Keratinocyte (primary cell): ENCODE measurements around the gene SYNDIG1. TPM values are rescaled to one million over a fixed set of nuclear protein-coding genes. Genes with fewer than 3 reads are reported as not detected.

ENCODE experiments used
- DNase-seq: peaks from one replicate; pipeline ENCODE4 v3.0.0-alpha.2; 2011; ENCODE audit warnings: low read depth, missing footprints, low spot score
- FAIRE-seq: peaks from 2 replicates; lab custom pipeline; 2011; peaks lifted over from hg19 to GRCh38; lab: Jason Lieb, UNC
- H2AFZ ChIP-seq: 2 replicates; pipeline ENCODE4 v1.6.0; 2012; ENCODE audit warnings: low read length, control low read depth, inconsistent platforms; ENCODE audit not compliant: control insufficient read depth
- H3K27ac ChIP-seq: 2 replicates; pipeline ENCODE4 v1.5.1; 2011; ENCODE audit warnings: low read length; ENCODE audit not compliant: control insufficient read depth, insufficient read depth
- H3K27me3 ChIP-seq: 3 replicates; pipeline ENCODE4 v1.6.0; 2011; ENCODE audit warnings: low read length; ENCODE audit not compliant: control insufficient read depth, insufficient read depth; ENCODE audit errors: extremely low read depth
- H3K36me3 ChIP-seq, 2 experiments: 2 replicates in 1 of 2; 3 replicates in 1 of 2; pipeline ENCODE4 v1.5.1; 2011; ENCODE audit warnings: low read length in 2 of 2, mild to moderate bottlenecking in 1 of 2; ENCODE audit not compliant: control insufficient read depth in 2 of 2, insufficient read depth in 2 of 2; ENCODE audit errors: extremely low read depth in 1 of 2
- H3K4me1 ChIP-seq: 3 replicates; pipeline ENCODE4 v1.5.1; 2011; ENCODE audit warnings: low read length; ENCODE audit not compliant: control insufficient read depth, insufficient read depth; ENCODE audit errors: extremely low read depth
- H3K4me2 ChIP-seq: 3 replicates; pipeline ENCODE4 v1.6.0; 2011; ENCODE audit warnings: low read depth, low read length; ENCODE audit not compliant: control insufficient read depth, insufficient read depth; ENCODE audit errors: extremely low read depth
- H3K4me3 ChIP-seq, 3 experiments: fragments of 200-600 bp in 1 of 3; sonication (generic) in 1 of 3; 2 replicates in 2 of 3; 3 replicates in 1 of 3; pipeline ENCODE4 v1.5.1; 2011 to 2016; ENCODE audit warnings: low read length in 3 of 3, mild to moderate bottlenecking in 3 of 3, control low read depth in 2 of 3, inconsistent platforms in 1 of 3, low read depth in 1 of 3, mixed read lengths in 1 of 3, mixed run types in 1 of 3, moderate library complexity in 1 of 3; ENCODE audit not compliant: control insufficient read depth in 2 of 3, insufficient read depth in 2 of 3; ENCODE audit errors: extremely low read depth in 1 of 3
- H3K79me2 ChIP-seq: 2 replicates; pipeline ENCODE4 v1.6.0; 2012; ENCODE audit warnings: low read length; ENCODE audit not compliant: control insufficient read depth, insufficient read depth
- H3K9ac ChIP-seq: 3 replicates; pipeline ENCODE4 v1.6.0; 2011; ENCODE audit warnings: low read length; ENCODE audit not compliant: control insufficient read depth, insufficient read depth; ENCODE audit errors: extremely low read depth
- H3K9me1 ChIP-seq: 3 replicates; pipeline ENCODE4 v1.6.0; 2011; ENCODE audit warnings: low read length; ENCODE audit not compliant: control insufficient read depth, insufficient read depth; ENCODE audit errors: extremely low read depth
- H3K9me3 ChIP-seq: 2 replicates; pipeline ENCODE4 v1.5.1; 2012; ENCODE audit warnings: low read depth, low read length; ENCODE audit not compliant: control insufficient read depth
- H4K20me1 ChIP-seq: 3 replicates; pipeline ENCODE4 v1.6.0; 2011; ENCODE audit warnings: low read length; ENCODE audit not compliant: control insufficient read depth, insufficient read depth; ENCODE audit errors: extremely low read depth
- EZH2 ChIP-seq: IDR thresholded peaks from one replicate; pipeline ENCODE4 v1.6.1; 2012; ENCODE audit warnings: inconsistent platforms, mild to moderate bottlenecking, low read length, moderate library complexity
- dilution Hi-C: fragments of 300-500 bp; cut with MboI; formaldehyde crosslinking; loops from one replicate; pipeline ENCODE4 v1.7.0; 2020; ENCODE audit warnings: low sequenced_read_pairs; ENCODE audit not compliant: extremely low pct_ligation_motif_present
- polyA plus RNA-seq, 5 experiments: library from polyadenylated mRNA; depleted of rRNA in 3 of 5; stranded (reverse) in 3 of 5; stranded (forward) in 1 of 5; unstranded in 1 of 5; fragments of >200 nt; gene quantifications; 1 replicate in 1 of 5; 2 replicates in 3 of 5; 3 replicates in 1 of 5; pipeline versions ENCODE4 v1.2.1 to v1.2.3, GENCODE V29; 2011 to 2012; ENCODE audit warnings: missing spikeins in 2 of 5, low read depth in 1 of 5, low replicate concordance in 1 of 5
- TF ChIP-seq, protein P1 (sequence below), 3 experiments: IDR thresholded peaks in 1 of 3; conservative IDR thresholded peaks in 1 of 3; optimal IDR thresholded peaks in 1 of 3; 2 replicates in 2 of 3; 3 replicates in 1 of 3; pipeline versions ENCODE3 to v1.5.1; 2011; ENCODE audit warnings: low read length in 3 of 3, mild to moderate bottlenecking in 3 of 3, moderate library complexity in 2 of 3, control low read depth in 1 of 3, inconsistent platforms in 1 of 3; ENCODE audit not compliant: insufficient read depth in 2 of 3; ENCODE audit errors: extremely low read depth in 1 of 3

The SYNDIG1 gene
- polyA plus RNA-seq, 1 donor (not counting 4 experiments of a cell fraction or from before 2014, with no cell fraction given) = 0.38 TPM

DNA sequence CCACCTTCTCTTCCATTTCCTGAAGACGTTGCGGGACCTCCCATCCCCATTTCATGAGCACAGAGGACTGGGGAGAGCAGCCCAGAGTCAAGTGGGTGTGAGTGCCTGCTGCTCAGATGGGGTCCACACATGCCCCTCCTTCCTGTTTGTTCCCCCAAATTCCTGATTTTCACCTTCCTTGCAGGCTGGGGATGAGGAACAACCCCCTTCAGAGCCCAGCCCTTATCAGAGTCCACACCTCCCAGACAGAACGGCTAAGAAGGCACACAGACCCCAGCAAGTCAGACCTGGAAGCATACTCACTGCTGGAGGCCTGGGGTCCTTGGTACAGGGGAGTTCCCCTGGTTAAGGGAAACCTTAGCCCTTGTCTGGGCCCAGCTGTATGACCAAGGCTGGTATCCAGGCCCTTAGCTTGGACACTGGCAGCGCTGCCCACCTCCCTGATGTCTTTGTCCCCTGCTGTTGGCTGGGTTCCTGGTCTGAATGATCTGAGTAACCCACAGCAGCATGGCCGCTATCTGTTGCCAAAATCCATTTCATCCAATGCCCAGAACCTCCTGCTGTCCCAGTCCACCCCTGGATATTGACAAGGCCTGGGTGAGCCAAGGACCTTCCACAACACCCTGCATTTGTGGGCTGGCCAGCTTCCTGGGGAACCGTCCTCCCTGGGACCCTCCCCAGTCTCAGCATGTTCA, 230.9 kb downstream of the SYNDIG1 start:
- no peaks in the 10 kb centered on the region for H3K4me1 ChIP-seq
- H3K79me2 ChIP-seq = no peaks in the 10 kb centered on the region
- H3K9ac ChIP-seq = no peak overlapping the region
- no peak for DNase-seq
- H2AFZ ChIP-seq = no peak overlapping the region
- dilution Hi-C loops = no loop called here
- H3K4me3 ChIP-seq = no peak overlapping the region
- H3K9me1 ChIP-seq = no peaks in the 10 kb centered on the region
- no peak for FAIRE-seq
- no peaks in the 10 kb centered on the region for H3K9me3 ChIP-seq
- H4K20me1 ChIP-seq = no peaks in the 10 kb centered on the region
- H3K27me3 ChIP-seq = no peaks in the 10 kb centered on the region
- no peak overlapping the region for H3K4me2 ChIP-seq
- TF ChIP-seq, protein P1, sequence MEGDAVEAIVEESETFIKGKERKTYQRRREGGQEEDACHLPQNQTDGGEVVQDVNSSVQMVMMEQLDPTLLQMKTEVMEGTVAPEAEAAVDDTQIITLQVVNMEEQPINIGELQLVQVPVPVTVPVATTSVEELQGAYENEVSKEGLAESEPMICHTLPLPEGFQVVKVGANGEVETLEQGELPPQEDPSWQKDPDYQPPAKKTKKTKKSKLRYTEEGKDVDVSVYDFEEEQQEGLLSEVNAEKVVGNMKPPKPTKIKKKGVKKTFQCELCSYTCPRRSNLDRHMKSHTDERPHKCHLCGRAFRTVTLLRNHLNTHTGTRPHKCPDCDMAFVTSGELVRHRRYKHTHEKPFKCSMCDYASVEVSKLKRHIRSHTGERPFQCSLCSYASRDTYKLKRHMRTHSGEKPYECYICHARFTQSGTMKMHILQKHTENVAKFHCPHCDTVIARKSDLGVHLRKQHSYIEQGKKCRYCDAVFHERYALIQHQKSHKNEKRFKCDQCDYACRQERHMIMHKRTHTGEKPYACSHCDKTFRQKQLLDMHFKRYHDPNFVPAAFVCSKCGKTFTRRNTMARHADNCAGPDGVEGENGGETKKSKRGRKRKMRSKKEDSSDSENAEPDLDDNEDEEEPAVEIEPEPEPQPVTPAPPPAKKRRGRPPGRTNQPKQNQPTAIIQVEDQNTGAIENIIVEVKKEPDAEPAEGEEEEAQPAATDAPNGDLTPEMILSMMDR (optimal IDR thresholded peaks at IDR 0.05 in 1 of 3, IDR thresholded peaks at IDR 0.05 in 1 of 3, conservative IDR thresholded peaks at IDR 0.05 in 1 of 3; ENCODE audit: extremely low read depth in 1 of 3, insufficient read depth in 2 of 3, low read length in 3 of 3) = no peak
- TF ChIP-seq EZH2 = no peak
- no peak overlapping the region for H3K27ac ChIP-seq
- no peaks in the 10 kb centered on the region for H3K36me3 ChIP-seq

DNA sequence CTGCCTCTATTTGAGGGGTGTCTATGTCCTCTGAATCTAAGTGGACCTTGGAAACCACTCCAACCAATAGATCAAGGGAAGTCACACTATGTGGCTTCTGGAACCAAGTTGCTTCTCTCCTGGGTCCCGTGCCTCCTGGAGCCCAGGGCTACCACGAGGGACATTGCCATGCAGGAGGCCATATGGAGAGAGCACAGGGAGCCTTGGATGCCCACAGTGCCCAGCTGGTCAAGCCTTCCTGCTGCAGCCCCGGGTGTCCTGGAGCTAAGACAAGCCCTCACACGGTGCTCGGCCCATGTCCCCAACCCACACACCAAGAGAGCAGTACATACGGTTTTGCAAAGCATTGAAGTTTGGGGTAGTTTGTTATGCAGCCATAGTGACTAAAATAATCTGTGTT, 231.6 kb downstream of the SYNDIG1 start:
- Histone ChIP-seq H4K20me1 (no peaks in the 10 kb centered on the region), H3K4me1 (no peaks in the 10 kb centered on the region), H3K4me2 (no peak overlapping the region), H2AFZ (no peak overlapping the region), H3K27me3 (no peaks in the 10 kb centered on the region), H3K36me3 (no peaks in the 10 kb centered on the region), H3K9me3 (no peaks in the 10 kb centered on the region), H3K79me2 (no peaks in the 10 kb centered on the region), H3K4me3 (no peak overlapping the region), H3K9me1 (no peaks in the 10 kb centered on the region), H3K27ac (no peak overlapping the region), H3K9ac (no peak overlapping the region)
- no peak for FAIRE-seq
- dilution Hi-C loops = no loop called here
- no peak for DNase-seq
- TF ChIP-seq, protein P1 (optimal IDR thresholded peaks at IDR 0.05 in 1 of 3, IDR thresholded peaks at IDR 0.05 in 1 of 3, conservative IDR thresholded peaks at IDR 0.05 in 1 of 3; ENCODE audit: extremely low read depth in 1 of 3, insufficient read depth in 2 of 3, low read length in 3 of 3) = no peak
- no peak for TF ChIP-seq EZH2
